ENCODE results near the gene ITGA11. TPM values are rescaled to one million over a fixed set of nuclear protein-coding genes. Genes with fewer than 3 reads are reported as not detected.

Gene ITGA11
- polyA plus RNA-seq, 1 of the 3 experiments (the other 2 are of a cell fraction): 0.49 TPM

DNA sequence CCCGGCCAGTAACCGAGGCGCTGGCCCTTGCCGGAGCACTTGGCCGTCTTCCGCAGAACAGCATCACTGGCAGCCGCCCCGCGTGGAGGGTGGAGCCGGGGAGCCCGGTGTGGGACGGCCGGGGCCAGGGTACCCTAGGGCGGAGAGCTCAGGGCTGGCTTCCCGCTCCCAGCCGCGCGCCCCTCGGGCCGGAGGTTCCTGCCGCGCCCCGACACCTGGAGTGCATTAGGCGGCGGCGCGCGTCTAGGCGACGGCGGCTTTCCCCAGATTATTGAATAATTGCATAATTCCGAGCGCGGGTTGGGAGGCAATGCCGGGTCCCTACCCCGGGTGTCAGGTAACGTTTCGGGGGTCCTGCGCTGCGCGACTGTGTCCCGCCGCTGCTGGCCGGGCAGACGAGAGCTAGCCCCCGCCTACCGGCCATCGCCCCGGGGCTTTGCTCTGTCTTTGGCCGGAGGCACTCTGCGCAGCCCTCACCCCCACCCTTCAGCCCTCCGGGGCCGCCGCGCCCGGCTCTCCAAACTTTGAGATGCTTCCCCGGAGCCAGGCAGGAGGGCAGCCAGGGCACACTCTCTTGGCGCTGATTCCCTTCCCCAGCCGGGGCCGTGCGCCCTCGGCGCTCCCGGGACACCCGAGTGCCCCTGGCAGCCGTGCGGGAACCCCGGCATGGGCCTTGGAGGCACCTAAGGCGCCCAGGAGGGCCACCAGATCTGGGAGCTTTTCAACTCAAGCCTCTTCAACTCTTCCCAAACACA lies 749 bp downstream of the ITGA11 start:
- Histone ChIP-seq H4K20me1 (ENCODE audit: insufficient read depth) (no peaks in the 10 kb centered on the region), H3F3A (replicated peaks; ENCODE audit: insufficient read depth) (no peaks in the 10 kb centered on the region), H2AFZ (ENCODE audit: low read depth) (peak overlapping the region; percentile 68), H3K4me1 (ENCODE audit: control insufficient read depth in 1 of 2, insufficient read depth in 2 of 2, low read depth in 1 of 2, low read length in 1 of 2) (peaks cover 0 to 14% of the 10 kb centered on the region in 2 experiments; a peak in 1 of 4 replicates), H3K79me2 (ENCODE audit: insufficient read depth) (no peaks in the 10 kb centered on the region), H3K27me3 (ENCODE audit: insufficient read depth) (peaks cover 40% of the 10 kb centered on the region), H3K4me3 (ENCODE audit: low read depth in 2 of 2, low read length in 1 of 2) (peak overlapping the region; percentile 42 to 75), H3K4me2 (peak overlapping the region; percentile 97), H3K9me3 (no peaks in the 10 kb centered on the region), H3K9me2 (no peaks in the 10 kb centered on the region), H3K9ac (no peak overlapping the region; the same call in 1 of the 2 replicates), H3K36me3 (replicated peaks in 1 of 2; ENCODE audit: control insufficient read depth in 1 of 2, insufficient read depth in 2 of 2, low read length in 1 of 2) (no peaks in the 10 kb centered on the region), H3K27ac (ENCODE audit: low read depth in 2 of 2, low read length in 1 of 2) (no peak overlapping the region)
- POLR2A ChIA-PET: no interaction called here
- no peak for TF ChIP-seq SMC3 (IDR thresholded peaks at IDR 0.05; ENCODE audit: low read depth, low read length)
- TF ChIP-seq FOSL2 (IDR thresholded peaks at IDR 0.05; ENCODE audit: borderline replicate concordance, low read depth): no peak
- TF ChIP-seq POLR2AphosphoS5 (IDR thresholded peaks at IDR 0.05; ENCODE audit: low read depth, low read length): no peak
- no peak for TF ChIP-seq NFIC (IDR thresholded peaks at IDR 0.05; ENCODE audit: borderline replicate concordance)
- no peak for TF ChIP-seq NRF1 (IDR thresholded peaks at IDR 0.05; ENCODE audit: low read depth, low read length)
- no peak for TF ChIP-seq TCF12 (IDR thresholded peaks at IDR 0.05)
- no peak for TF ChIP-seq EP300 (IDR thresholded peaks at IDR 0.05; ENCODE audit: borderline replicate concordance in 1 of 2, low read depth in 1 of 2, low read length in 1 of 2)
- TF ChIP-seq FOXJ3 (CRISPR knock-in tag; IDR thresholded peaks at IDR 0.05): no peak
- TF ChIP-seq, protein P1, sequence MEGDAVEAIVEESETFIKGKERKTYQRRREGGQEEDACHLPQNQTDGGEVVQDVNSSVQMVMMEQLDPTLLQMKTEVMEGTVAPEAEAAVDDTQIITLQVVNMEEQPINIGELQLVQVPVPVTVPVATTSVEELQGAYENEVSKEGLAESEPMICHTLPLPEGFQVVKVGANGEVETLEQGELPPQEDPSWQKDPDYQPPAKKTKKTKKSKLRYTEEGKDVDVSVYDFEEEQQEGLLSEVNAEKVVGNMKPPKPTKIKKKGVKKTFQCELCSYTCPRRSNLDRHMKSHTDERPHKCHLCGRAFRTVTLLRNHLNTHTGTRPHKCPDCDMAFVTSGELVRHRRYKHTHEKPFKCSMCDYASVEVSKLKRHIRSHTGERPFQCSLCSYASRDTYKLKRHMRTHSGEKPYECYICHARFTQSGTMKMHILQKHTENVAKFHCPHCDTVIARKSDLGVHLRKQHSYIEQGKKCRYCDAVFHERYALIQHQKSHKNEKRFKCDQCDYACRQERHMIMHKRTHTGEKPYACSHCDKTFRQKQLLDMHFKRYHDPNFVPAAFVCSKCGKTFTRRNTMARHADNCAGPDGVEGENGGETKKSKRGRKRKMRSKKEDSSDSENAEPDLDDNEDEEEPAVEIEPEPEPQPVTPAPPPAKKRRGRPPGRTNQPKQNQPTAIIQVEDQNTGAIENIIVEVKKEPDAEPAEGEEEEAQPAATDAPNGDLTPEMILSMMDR (IDR thresholded peaks at IDR 0.05): no peak
- no peak for TF ChIP-seq YY1 (IDR thresholded peaks at IDR 0.05; ENCODE audit: low read depth)
- TF ChIP-seq MXI1 (IDR thresholded peaks at IDR 0.05; ENCODE audit: low read depth, low read length): no peak
- CTCF ChIA-PET: interaction anchor here (0.9 kb wide), 1 partner anchor 11 kb away, joined by 3 read pairs; no protein-coding TSS in a partner anchor
- 43% methylated on average over 15 of the region's 69 CpGs for WGBS (ENCODE audit: low lambda C conversion rate)
- DNase-seq: peak; percentile 63

DNA sequence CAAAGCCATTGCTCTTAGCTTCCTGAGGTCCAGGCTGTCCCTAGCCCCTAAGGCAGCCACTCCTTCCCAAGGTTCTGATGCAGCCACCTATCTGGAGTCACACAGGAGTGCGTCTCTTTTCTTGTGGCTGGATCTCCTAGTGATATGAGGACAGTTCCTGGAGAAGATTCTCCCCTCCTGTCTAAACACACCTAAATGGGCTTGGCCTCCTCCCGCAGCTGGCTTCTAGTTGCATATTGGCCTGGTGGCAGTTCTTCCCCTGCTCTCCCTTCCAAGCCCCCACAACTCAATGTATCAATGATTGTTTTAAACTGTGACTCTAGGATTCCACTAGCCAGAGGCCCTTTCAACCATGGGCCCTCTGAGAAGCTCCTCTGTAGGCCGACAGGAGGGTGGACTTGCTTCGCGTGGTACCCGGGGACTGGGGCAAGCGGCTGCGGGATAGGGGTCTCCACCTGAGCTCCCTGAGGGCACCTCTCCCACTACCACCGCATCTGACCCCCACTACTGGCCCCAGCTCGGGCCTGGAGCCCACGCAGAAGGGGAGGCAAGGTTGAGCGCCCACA lies 1.4 kb downstream of the ITGA11 start:
- Histone ChIP-seq H2AFZ (ENCODE audit: low read depth) (no peak overlapping the region), H3K4me1 (ENCODE audit: control insufficient read depth in 1 of 2, insufficient read depth in 2 of 2, low read depth in 1 of 2, low read length in 1 of 2) (peaks cover 0 to 14% of the 10 kb centered on the region in 2 experiments; a peak in 1 of 4 replicates), H3K36me3 (replicated peaks in 1 of 2; ENCODE audit: control insufficient read depth in 1 of 2, insufficient read depth in 2 of 2, low read length in 1 of 2) (no peaks in the 10 kb centered on the region), H4K20me1 (ENCODE audit: insufficient read depth) (no peaks in the 10 kb centered on the region), H3K9ac (no peak overlapping the region), H3K9me2 (no peaks in the 10 kb centered on the region), H3F3A (replicated peaks; ENCODE audit: insufficient read depth) (no peaks in the 10 kb centered on the region), H3K9me3 (no peaks in the 10 kb centered on the region), H3K79me2 (ENCODE audit: insufficient read depth) (no peaks in the 10 kb centered on the region; the same call in 1 of the 2 replicates), H3K4me3 (ENCODE audit: low read depth in 2 of 2, low read length in 1 of 2) (no peak overlapping the region), H3K27me3 (ENCODE audit: insufficient read depth) (peaks cover 36% of the 10 kb centered on the region), H3K27ac (ENCODE audit: low read depth in 2 of 2, low read length in 1 of 2) (no peak overlapping the region), H3K4me2 (peak overlapping the region; percentile 97; the same call in 1 of the 2 replicates)
- WGBS (ENCODE audit: low lambda C conversion rate): 92% methylated on average over 9 of the region's 12 CpGs
- TF ChIP-seq TEAD4 (IDR thresholded peaks at IDR 0.05; ENCODE audit: borderline replicate concordance, insufficient read depth): no peak
- no peak for TF ChIP-seq YY1 (IDR thresholded peaks at IDR 0.05; ENCODE audit: low read depth)
- TF ChIP-seq, protein P1 (IDR thresholded peaks at IDR 0.05): no peak
- TF ChIP-seq, protein P2, sequence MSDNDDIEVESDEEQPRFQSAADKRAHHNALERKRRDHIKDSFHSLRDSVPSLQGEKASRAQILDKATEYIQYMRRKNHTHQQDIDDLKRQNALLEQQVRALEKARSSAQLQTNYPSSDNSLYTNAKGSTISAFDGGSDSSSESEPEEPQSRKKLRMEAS (IDR thresholded peaks at IDR 0.05; ENCODE audit: low read depth): no peak
- CTCF ChIA-PET: no interaction called here
- POLR2A ChIA-PET: no interaction called here
- no peak for DNase-seq

Measured in SK-N-SH (cell line).